Measurements from ENCODE around the gene DCST1.

DCST1 gene

GRCh38 chr1:155077758-155078445, 44.3 kb downstream of the DCST1 start:
- no peak for DNase-seq

DNA sequence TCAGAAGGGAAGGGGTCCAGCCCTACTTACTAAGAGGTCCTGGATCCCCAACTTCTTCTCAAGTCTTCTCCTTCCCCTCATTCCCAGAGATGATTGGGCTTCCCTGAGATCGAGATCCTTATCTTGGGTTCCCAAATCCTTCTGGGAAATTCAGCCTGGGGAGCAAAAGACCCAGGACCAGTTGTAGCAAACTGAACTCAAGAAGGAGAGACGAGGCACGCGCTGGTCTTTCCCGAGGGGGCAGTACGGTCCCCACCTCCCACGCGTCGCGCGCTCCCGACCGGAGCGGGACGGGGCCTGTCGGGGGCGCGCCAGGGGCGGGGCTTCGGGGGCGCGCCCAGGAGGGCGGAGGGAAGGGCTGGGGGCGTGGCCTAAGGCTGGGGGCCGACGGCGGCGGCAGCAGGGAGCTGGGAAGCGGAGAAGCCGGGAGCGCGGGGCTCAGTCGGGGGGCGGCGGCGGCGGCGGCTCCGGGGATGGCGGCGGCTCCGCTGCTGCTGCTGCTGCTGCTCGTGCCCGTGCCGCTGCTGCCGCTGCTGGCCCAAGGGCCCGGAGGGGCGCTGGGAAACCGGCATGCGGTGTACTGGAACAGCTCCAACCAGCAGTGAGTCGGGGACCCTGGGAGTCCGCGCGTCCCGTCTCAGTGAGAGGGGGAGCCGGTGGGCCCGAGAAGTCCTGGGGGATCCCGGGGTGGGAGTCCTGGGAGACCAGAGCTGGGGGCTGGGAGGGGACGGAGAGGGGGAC, 45.0 kb downstream of the DCST1 start, which contains the start of gene EFNA3:
Gene EFNA3, plus strand, starts transcription at position 369 of the 741 bp plus-strand sequence. Its CDS starts 105 bp downstream, at position 474.
- DNase-seq, result peak; percentile 59

- no peak for DNase-seq
These were observed 45.5 kb downstream of the DCST1 start for GRCh38 chr1:155079210-155079486.

GRCh38 chr1:155079487-155080311, 46.1 kb downstream of the DCST1 start:
- DNase-seq, result no peak

GRCh38 chr1:155080312-155081228, 46.9 kb downstream of the DCST1 start:
- DNase-seq, result peak; percentile 33

DNA sequence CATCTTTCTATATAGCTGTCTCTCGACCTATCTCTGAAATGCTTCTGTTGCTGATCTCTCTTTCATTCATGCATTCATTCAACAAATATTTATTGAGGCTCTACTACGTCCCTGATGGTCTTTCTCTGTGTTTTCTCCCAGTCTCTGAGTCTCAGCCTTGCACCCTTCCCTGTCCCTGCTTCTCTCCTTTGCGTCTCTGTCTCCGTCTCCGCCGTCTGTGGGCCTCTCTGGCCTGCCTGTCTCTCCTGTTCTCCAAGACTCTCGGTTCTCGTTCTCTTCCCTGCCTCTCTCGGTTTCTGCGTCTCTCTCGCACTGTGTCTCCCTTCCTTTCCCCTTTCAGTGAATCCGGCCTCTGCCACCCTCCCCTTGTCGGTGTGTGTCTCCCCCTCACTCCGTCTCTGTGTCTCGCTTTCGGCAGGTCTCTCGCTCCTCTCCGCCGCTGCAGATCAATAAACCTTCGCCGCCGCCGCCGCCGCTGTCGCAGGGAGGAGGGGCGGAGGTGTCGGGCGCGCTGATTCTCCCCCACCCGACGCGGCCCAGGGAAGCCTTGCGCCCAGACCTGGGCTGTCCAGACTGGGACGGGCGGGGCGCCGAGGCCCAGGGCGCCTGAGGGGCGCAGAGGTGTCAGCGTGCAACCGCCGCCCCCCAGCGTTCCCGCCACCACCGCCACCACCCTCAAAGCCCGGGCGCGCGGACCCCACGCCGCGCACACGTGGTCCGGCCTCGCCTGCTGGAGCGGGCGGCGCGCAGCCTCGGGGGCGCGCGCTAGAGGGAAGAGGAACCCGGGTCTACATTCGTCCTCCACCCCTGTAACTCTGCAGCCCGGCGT, 48.1 kb downstream of the DCST1 start:
- no peak for DNase-seq

DNA sequence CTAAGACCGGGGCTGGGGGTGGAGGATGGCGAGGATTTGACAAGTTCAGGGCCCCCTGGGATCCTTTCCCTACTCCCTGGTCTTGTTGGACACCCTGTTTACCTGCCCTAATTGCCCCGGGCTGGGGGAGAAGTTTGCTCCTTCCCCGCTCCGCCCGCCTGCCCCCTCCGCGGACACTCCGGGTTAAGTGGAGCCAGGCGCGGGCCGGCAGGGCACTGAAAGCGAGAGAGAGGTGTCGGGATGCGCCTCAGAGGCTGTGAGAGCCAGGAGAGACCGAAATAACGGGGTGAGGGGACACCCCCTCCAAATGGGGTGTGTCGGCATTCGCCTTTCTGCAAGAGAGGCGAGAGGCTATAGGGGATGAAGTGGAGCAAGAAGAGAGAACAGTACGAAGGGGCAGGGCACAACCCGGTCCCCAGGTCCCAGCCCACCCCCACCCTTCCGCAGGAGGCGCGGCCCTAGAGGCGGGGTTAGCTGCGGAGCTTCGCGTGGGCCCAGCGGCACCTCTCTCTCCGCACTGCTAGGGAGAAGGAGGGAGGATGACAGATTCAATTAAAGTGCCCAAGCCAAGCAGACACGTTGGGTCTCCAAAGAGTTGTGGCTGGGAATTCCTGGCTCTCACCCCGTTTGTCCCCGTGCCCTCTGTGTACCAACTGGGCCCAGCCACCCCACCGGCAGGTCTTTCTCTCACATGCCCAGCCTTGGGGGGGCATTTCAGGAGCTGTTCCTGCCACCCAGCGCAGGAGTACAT, 48.9 kb downstream of the DCST1 start:
- no peak for DNase-seq

- DNase-seq, result no peak
These were observed 49.5 kb downstream of the DCST1 start for GRCh38 chr1:155083052-155083541.

- no peak for DNase-seq
These were observed 50.5 kb downstream of the DCST1 start for GRCh38 chr1:155083865-155084721.

DNA sequence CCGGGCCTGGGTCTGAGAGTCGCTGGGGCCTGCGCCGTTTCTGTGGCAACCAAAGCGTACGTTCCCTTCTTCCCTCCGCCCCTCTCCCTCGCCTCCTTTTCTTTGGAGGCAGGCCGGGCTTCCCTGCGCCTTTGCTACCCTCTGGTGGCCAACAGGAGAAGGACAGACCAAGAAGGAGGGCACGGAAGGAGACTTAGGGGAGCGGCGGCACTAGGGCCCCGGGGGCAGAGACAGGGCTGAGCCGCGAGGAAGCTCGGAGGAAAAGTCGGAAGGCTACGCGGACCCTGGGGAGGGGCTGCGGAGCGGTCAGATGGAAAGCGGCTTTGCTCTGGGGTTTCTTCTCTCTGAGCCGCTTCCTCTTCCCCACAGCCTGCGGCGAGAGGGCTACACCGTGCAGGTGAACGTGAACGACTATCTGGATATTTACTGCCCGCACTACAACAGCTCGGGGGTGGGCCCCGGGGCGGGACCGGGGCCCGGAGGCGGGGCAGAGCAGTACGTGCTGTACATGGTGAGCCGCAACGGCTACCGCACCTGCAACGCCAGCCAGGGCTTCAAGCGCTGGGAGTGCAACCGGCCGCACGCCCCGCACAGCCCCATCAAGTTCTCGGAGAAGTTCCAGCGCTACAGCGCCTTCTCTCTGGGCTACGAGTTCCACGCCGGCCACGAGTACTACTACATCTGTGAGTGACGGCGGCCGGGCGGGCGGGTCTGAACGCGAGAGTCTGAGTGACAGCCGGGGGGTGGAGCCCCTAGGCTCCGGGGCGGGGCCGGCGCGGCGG, 51.3 kb downstream of the DCST1 start:
- peak; percentile 90 for DNase-seq

GRCh38 chr1:155085504-155086127, 52.0 kb downstream of the DCST1 start:
- peak; percentile 82 for DNase-seq

GRCh38 chr1:155086128-155086741, 52.6 kb downstream of the DCST1 start:
- DNase-seq, result peak; percentile 81

DNA sequence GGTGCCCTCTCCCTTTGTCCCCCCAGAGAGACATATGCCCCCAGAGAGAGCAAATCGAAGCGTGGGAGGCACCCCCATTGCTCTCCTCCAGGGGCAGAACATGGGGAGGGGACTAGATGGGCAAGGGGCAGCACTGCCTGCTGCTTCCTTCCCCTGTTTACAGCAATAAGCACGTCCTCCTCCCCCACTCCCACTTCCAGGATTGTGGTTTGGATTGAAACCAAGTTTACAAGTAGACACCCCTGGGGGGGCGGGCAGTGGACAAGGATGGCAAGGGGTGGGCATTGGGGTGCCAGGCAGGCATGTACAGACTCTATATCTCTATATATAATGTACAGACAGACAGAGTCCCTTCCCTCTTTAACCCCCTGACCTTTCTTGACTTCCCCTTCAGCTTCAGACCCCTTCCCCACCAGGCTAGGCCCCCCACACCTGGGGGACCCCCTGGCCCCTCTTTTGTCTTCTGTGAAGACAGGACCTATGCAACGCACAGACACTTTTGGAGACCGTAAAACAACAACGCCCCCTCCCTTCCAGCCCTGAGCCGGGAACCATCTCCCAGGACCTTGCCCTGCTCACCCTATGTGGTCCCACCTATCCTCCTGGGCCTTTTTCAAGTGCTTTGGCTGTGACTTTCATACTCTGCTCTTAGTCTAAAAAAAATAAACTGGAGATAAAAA, 53.4 kb downstream of the DCST1 start:
- DNase-seq, result no peak

DNA sequence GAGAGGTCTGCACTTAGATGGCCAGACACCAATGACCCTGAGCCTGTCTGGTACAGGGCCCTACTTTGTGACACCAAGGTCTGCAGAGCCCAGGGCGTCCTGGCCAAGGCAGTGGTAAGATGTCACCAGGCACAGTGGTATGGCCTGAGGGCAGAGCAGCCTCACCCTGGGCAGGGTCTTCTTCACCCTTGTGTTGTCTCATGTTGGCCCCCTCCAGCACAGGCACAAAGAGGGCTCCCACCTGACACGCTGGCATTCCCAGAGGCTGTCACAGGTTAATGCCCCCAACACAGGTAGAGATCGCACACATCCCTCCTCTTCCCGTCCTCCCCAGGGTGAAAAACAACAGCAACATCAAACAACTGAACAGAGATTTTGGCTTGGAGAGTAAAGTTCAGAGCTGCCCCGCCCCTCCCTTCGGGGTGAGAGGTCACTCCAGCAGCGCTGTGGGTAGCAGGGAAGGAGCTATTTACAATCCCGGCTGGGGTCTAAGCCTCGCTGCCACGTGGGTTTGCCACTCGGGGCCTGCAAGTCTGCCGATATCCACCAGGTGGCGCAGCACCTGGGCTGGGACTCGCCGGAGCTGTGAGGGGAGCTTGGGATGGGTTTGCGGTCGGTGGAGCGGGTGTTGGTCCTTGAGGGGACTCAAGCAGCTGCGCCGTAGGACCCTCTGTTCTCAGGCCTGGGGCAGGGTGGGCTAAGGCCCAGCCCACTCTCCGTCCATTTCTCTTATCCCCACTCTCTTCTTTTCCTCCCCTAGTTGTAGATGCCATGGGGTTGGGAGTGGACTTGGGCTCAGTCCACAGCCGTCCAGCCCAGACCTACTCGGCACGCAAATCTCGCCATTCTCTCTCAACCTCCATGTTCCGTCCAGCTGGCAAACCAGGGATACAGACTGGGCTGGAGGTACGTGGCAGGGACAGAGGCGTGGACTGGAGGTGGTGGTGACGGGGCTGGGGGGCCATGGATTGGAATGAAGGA, 57.7 kb downstream of the DCST1 start:
- DNase-seq, result peak; percentile 86

- DNase-seq, result no peak
These were observed 58.5 kb downstream of the DCST1 start for GRCh38 chr1:155092131-155092530.

GRCh38 chr1:155092641-155093040, 59.0 kb downstream of the DCST1 start:
- no peak for DNase-seq
